ENCODE results near the gene HOXA7.
A peak's percentile ranks its signal among the peaks of the same experiment; 100 is the strongest.

HOXA7 gene

GRCh38 chr7:27116962-27117886 is 39.3 kb downstream of the HOXA7 start (continued):
- peak; percentile 80 for TF ChIP-seq PRDM10 (tag by site-specific recombination; IDR thresholded peaks at IDR 0.05)
- TF ChIP-seq IKZF3 (tag by site-specific recombination; IDR thresholded peaks at IDR 0.05) = peak; percentile 40; the same call in 1 of the 2 replicates
- TF ChIP-seq ZNF704 (tag by site-specific recombination; IDR thresholded peaks at IDR 0.05) = no peak
- TF ChIP-seq ZNF692 (tag by site-specific recombination; IDR thresholded peaks at IDR 0.05) = no peak
- TF ChIP-seq PBX3 (CRISPR knock-in tag; IDR thresholded peaks at IDR 0.05) = no peak
- no peak for TF ChIP-seq ZFP41 (tag by site-specific recombination; IDR thresholded peaks at IDR 0.05; ENCODE audit: borderline replicate concordance)
- TF ChIP-seq ZNF341 (tag by site-specific recombination; IDR thresholded peaks at IDR 0.05; ENCODE audit: low read depth) = no peak
- no peak for TF ChIP-seq ZNF701 (tag by site-specific recombination; IDR thresholded peaks at IDR 0.05)
- no peak for TF ChIP-seq PRDM1 (tag by site-specific recombination; IDR thresholded peaks at IDR 0.05)
- TF ChIP-seq ZNF645 (tag by site-specific recombination; IDR thresholded peaks at IDR 0.05) = no peak
- no peak for TF ChIP-seq ZNF174 (tag by site-specific recombination; IDR thresholded peaks at IDR 0.05)
- TF ChIP-seq ZNF280C (tag by site-specific recombination; IDR thresholded peaks at IDR 0.05) = no peak
- no peak for TF ChIP-seq ZNF354C (tag by site-specific recombination; IDR thresholded peaks at IDR 0.05; ENCODE audit: borderline replicate concordance, low read depth)
- no peak for TF ChIP-seq ZNF398 (tag by site-specific recombination; IDR thresholded peaks at IDR 0.05)
- no peak for TF ChIP-seq ZNF76 (tag by site-specific recombination; IDR thresholded peaks at IDR 0.05; ENCODE audit: borderline replicate concordance, low read depth)
- no peak for TF ChIP-seq ZNF23 (tag by site-specific recombination; IDR thresholded peaks at IDR 0.05; ENCODE audit: borderline replicate concordance)
- TF ChIP-seq ZNF664 (tag by site-specific recombination; IDR thresholded peaks at IDR 0.05) = no peak
- TF ChIP-seq TRIM28 (IDR thresholded peaks at IDR 0.05; ENCODE audit: borderline replicate concordance, low read length) = no peak
- TF ChIP-seq ZNF19 (tag by site-specific recombination; IDR thresholded peaks at IDR 0.05; ENCODE audit: low read depth) = no peak
- TF ChIP-seq ZNF140 (tag by site-specific recombination; IDR thresholded peaks at IDR 0.05) = no peak
- TF ChIP-seq GLIS1 (tag by site-specific recombination; IDR thresholded peaks at IDR 0.05) = no peak
